Left ventricle myocardium inferior (tissue), 1 donor: ENCODE data around the gene IZUMO2. TPM values are rescaled to one million over a fixed set of nuclear protein-coding genes. Genes with fewer than 3 reads are reported as not detected.

Experiments
- DNase-seq: peaks from one replicate; pipeline ENCODE4 v3.0.0-alpha.2; 2020
- H3K27ac ChIP-seq: fragments of 200-600 bp; replicated peaks from 2 replicates; pipeline ENCODE4 v1.8.0; 2021
- H3K27me3 ChIP-seq: fragments of 200-600 bp; 2 replicates; pipeline ENCODE4 v1.8.0; 2021; ENCODE audit warnings: low read depth
- H3K36me3 ChIP-seq: fragments of 200-600 bp; 2 replicates; pipeline ENCODE4 v1.8.0; 2021
- H3K4me1 ChIP-seq: fragments of 200-600 bp; 2 replicates; pipeline ENCODE4 v1.8.0; 2021
- H3K4me3 ChIP-seq: fragments of 200-600 bp; 2 replicates; pipeline ENCODE4 v1.8.0; 2021; ENCODE audit warnings: mild to moderate bottlenecking, moderate library complexity
- H3K9me3 ChIP-seq: fragments of 200-600 bp; replicated peaks from 2 replicates; pipeline ENCODE4 v1.8.0; 2021
- CTCF ChIP-seq: fragments of 200-600 bp; IDR thresholded peaks from 2 replicates; pipeline ENCODE4 v1.8.0; 2021; ENCODE audit warnings: antibody characterized with exemption, mild to moderate bottlenecking, borderline replicate concordance
- intact Hi-C: fragments of 100-400 bp; cut with micrococcal nuclease; formaldehyde crosslinking; loops from one replicate; pipeline ENCODE4 v1.11.0; 2022
- total RNA-seq: library from RNA; stranded (reverse); fragmentation: NEBNext Ultra II Directional; extraction: Animal tissue kit (Norgen Biotek cat#: 25700); gene quantifications from one replicate; pipeline ENCODE4 v1.2.1, GENCODE V29; 2021
- donor health status: DM: no; HTN: yes; CAD: no; lungs with severe emphysema.

Gene IZUMO2
- total RNA-seq, 1 donor from 2014 or later: not detected

- Histone ChIP-seq H3K9me3 (no peaks in the 10 kb centered on the region), H3K27ac (no peak overlapping the region), H3K4me1 (peaks cover 11% of the 10 kb centered on the region), H3K27me3 (peaks cover 7% of the 10 kb centered on the region), H3K36me3 (no peaks in the 10 kb centered on the region), H3K4me3 (no peak overlapping the region)
- TF ChIP-seq CTCF: no peak
- no peak for DNase-seq
- intact Hi-C loops: no loop called here
Observed at GRCh38 chr19:50187937-50188336, 24.9 kb upstream of the IZUMO2 start.

- H3K4me1 ChIP-seq: no peaks in the 10 kb centered on the region
- TF ChIP-seq CTCF: no peak
- no peaks in the 10 kb centered on the region for H3K9me3 ChIP-seq
- H3K4me3 ChIP-seq: no peak overlapping the region
- H3K27me3 ChIP-seq: peaks cover 7% of the 10 kb centered on the region
- no peaks in the 10 kb centered on the region for H3K36me3 ChIP-seq
- no peak for DNase-seq
- no peak overlapping the region for H3K27ac ChIP-seq
- intact Hi-C loops: no loop called here
Observed at GRCh38 chr19:50184196-50184595, 21.1 kb upstream of the IZUMO2 start.

GRCh38 chr19:50181121-50181520 is 18.0 kb upstream of the IZUMO2 start:
- Histone ChIP-seq H3K27me3 (no peaks in the 10 kb centered on the region), H3K4me3 (no peak overlapping the region), H3K27ac (no peak overlapping the region), H3K4me1 (no peaks in the 10 kb centered on the region), H3K9me3 (no peaks in the 10 kb centered on the region), H3K36me3 (no peaks in the 10 kb centered on the region)
- no peak for TF ChIP-seq CTCF
- no peak for DNase-seq
- intact Hi-C loops: no loop called here

GRCh38 chr19:50178859-50179537 is 15.9 kb upstream of the IZUMO2 start:
- Histone ChIP-seq H3K27ac (no peak overlapping the region), H3K9me3 (no peaks in the 10 kb centered on the region), H3K27me3 (no peaks in the 10 kb centered on the region), H3K4me3 (no peak overlapping the region), H3K36me3 (no peaks in the 10 kb centered on the region), H3K4me1 (no peaks in the 10 kb centered on the region)
- intact Hi-C loops: no loop called here
- TF ChIP-seq CTCF: no peak
- no peak for DNase-seq

- H3K27me3 ChIP-seq: no peaks in the 10 kb centered on the region
- no peak overlapping the region for H3K27ac ChIP-seq
- no peaks in the 10 kb centered on the region for H3K4me1 ChIP-seq
- intact Hi-C loops: no loop called here
- no peak overlapping the region for H3K4me3 ChIP-seq
- DNase-seq: no peak
- no peaks in the 10 kb centered on the region for H3K9me3 ChIP-seq
- no peak for TF ChIP-seq CTCF
- H3K36me3 ChIP-seq: no peaks in the 10 kb centered on the region
Observed at GRCh38 chr19:50178320-50178719, 15.2 kb upstream of the IZUMO2 start.
